ENCODE results near the gene PRAMEF8. TPM values are rescaled to one million over a fixed set of nuclear protein-coding genes. Genes with fewer than 3 reads are reported as not detected.
"Not testable (repeated sequence)": the region's sequence is repeated elsewhere in the genome, so short reads cannot be mapped to it uniquely, and the experiment has no call there.

Gene PRAMEF8
- not detected for total RNA-seq
- polyA plus RNA-seq, result not detected

DNA sequence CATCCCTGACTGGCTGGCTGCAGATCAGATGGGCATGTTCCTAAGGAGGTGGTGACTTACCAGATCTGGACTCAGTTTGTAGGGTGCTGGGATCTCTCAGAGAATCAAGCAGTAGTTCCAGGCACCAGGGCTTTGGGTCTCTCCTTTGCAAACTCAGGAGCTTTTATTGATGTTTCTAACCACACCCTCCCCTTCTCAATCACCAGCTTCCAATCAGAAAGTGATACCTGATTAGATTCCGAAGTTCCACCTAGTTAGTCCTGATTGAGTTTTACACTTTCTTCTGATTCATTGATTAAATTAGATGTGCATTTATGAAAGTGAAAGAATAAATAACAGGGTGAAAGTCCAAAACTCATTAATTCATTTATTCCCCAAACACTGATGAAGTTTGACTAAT, at the start of gene PRAMEF8:
PRAMEF8 (minus strand) TSS at position 101 of the 400 bp plus-strand sequence. CDS start 1,046 bp downstream, outside the sequence.
- H3K27ac ChIP-seq (ENCODE audit: low read depth, low read length); H3K36me3 ChIP-seq (ENCODE audit: insufficient read depth, low read length); H3K4me1 Mint-ChIP-seq; H3K4me1 ChIP-seq (ENCODE audit: insufficient read depth, low read length); intact Hi-C loops (cut with micrococcal nuclease); CTCF ChIA-PET (ENCODE audit: partially characterized antibody); H3K9me3 Mint-ChIP-seq; H3K27ac Mint-ChIP-seq; POLR2A ChIA-PET (ENCODE audit: partially characterized antibody); H3K27me3 Mint-ChIP-seq; DNase-seq; H3K27me3 ChIP-seq (ENCODE audit: insufficient read depth, low read length); H3K36me3 Mint-ChIP-seq; H3K4me3 ChIP-seq (ENCODE audit: low read length in 2 of 2); H3K9me3 ChIP-seq (ENCODE audit: control insufficient read depth in 1 of 2, low read length in 2 of 2); H3K4me3 Mint-ChIP-seq: not testable (repeated sequence)

GRCh38 chr1:13315281-13315680, 30.3 kb upstream of the PRAMEF8 start, which contains the start of gene PRAMEF15:
Gene PRAMEF15, plus strand, starts transcription at chr1:13315581. Its CDS starts 2,827 bp downstream, at chr1:13318408.
- H3K4me1 Mint-ChIP-seq; H3K9me3 Mint-ChIP-seq; H3K27me3 Mint-ChIP-seq; H3K4me3 ChIP-seq (ENCODE audit: low read length in 2 of 2); H3K36me3 ChIP-seq (ENCODE audit: insufficient read depth, low read length); DNase-seq; H3K4me1 ChIP-seq (ENCODE audit: insufficient read depth, low read length); POLR2A ChIA-PET (ENCODE audit: partially characterized antibody); H3K27ac ChIP-seq (ENCODE audit: low read depth, low read length); CTCF ChIA-PET (ENCODE audit: partially characterized antibody); H3K27me3 ChIP-seq (ENCODE audit: insufficient read depth, low read length); H3K27ac Mint-ChIP-seq; intact Hi-C loops (cut with micrococcal nuclease); H3K9me3 ChIP-seq (ENCODE audit: control insufficient read depth in 1 of 2, low read length in 2 of 2); H3K36me3 Mint-ChIP-seq; H3K4me3 Mint-ChIP-seq: not testable (repeated sequence)

DNA sequence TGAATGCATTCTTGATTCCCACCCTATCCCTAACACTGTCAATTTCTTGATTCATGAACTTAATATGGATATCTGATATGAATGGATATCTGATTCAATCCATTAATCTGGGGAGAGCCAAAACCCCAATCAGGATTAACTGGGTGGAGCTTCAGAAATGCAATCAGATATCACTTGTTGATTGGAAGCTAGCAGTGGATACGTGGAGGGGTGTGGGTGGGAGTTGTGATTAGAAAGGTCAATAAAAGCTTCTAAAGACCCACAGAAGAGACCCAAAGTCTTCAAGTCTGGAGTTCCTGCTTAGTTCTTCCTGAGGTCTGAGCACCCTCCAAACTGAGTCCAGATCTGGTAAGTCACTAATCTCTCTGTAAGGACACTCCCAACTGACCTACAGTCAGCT, 18.3 kb upstream of the PRAMEF8 start, which contains the start of gene PRAMEF33:
PRAMEF33 (plus strand) TSS at position 301 of the 400 bp plus-strand sequence. CDS start 2,416 bp downstream, outside the sequence.
- H3K27ac ChIP-seq (ENCODE audit: low read depth, low read length); H3K9me3 Mint-ChIP-seq; H3K27me3 ChIP-seq (ENCODE audit: insufficient read depth, low read length); H3K4me3 Mint-ChIP-seq; POLR2A ChIA-PET (ENCODE audit: partially characterized antibody); H3K4me3 ChIP-seq (ENCODE audit: low read length in 2 of 2); H3K36me3 ChIP-seq (ENCODE audit: insufficient read depth, low read length); H3K27ac Mint-ChIP-seq; intact Hi-C loops (cut with micrococcal nuclease); DNase-seq; H3K27me3 Mint-ChIP-seq; H3K36me3 Mint-ChIP-seq; CTCF ChIA-PET (ENCODE audit: partially characterized antibody); H3K9me3 ChIP-seq (ENCODE audit: control insufficient read depth in 1 of 2, low read length in 2 of 2); H3K4me1 Mint-ChIP-seq; H3K4me1 ChIP-seq (ENCODE audit: insufficient read depth, low read length): not testable (repeated sequence)

GRCh38 chr1:13302197-13302596, 17.3 kb upstream of the PRAMEF8 start:
- POLR2A ChIA-PET (ENCODE audit: partially characterized antibody); H3K27ac ChIP-seq (ENCODE audit: low read depth, low read length); H3K27ac Mint-ChIP-seq; H3K4me1 Mint-ChIP-seq; H3K36me3 Mint-ChIP-seq; intact Hi-C loops (cut with micrococcal nuclease); H3K4me1 ChIP-seq (ENCODE audit: insufficient read depth, low read length); H3K4me3 Mint-ChIP-seq; CTCF ChIA-PET (ENCODE audit: partially characterized antibody); DNase-seq; H3K27me3 Mint-ChIP-seq; H3K27me3 ChIP-seq (ENCODE audit: insufficient read depth, low read length); H3K9me3 Mint-ChIP-seq; H3K4me3 ChIP-seq (ENCODE audit: low read length in 2 of 2); H3K36me3 ChIP-seq (ENCODE audit: insufficient read depth, low read length); H3K9me3 ChIP-seq (ENCODE audit: control insufficient read depth in 1 of 2, low read length in 2 of 2): not testable (repeated sequence)

GRCh38 chr1:13298699-13299098, 13.8 kb upstream of the PRAMEF8 start:
- H3K27me3 Mint-ChIP-seq; H3K4me1 ChIP-seq (ENCODE audit: insufficient read depth, low read length); H3K9me3 Mint-ChIP-seq; H3K36me3 Mint-ChIP-seq; H3K27ac Mint-ChIP-seq; CTCF ChIA-PET (ENCODE audit: partially characterized antibody); POLR2A ChIA-PET (ENCODE audit: partially characterized antibody); H3K4me1 Mint-ChIP-seq; H3K27ac ChIP-seq (ENCODE audit: low read depth, low read length); H3K36me3 ChIP-seq (ENCODE audit: insufficient read depth, low read length); H3K27me3 ChIP-seq (ENCODE audit: insufficient read depth, low read length); H3K4me3 Mint-ChIP-seq; H3K4me3 ChIP-seq (ENCODE audit: low read length in 2 of 2); DNase-seq; H3K9me3 ChIP-seq (ENCODE audit: control insufficient read depth in 1 of 2, low read length in 2 of 2); intact Hi-C loops (cut with micrococcal nuclease): not testable (repeated sequence)

- H3K9me3 Mint-ChIP-seq; POLR2A ChIA-PET (ENCODE audit: partially characterized antibody); H3K27ac Mint-ChIP-seq; intact Hi-C loops (cut with micrococcal nuclease); H3K27me3 Mint-ChIP-seq; H3K4me3 Mint-ChIP-seq; H3K27ac ChIP-seq (ENCODE audit: low read depth, low read length); H3K36me3 ChIP-seq (ENCODE audit: insufficient read depth, low read length); H3K4me3 ChIP-seq (ENCODE audit: low read length in 2 of 2); H3K4me1 ChIP-seq (ENCODE audit: insufficient read depth, low read length); DNase-seq; H3K9me3 ChIP-seq (ENCODE audit: control insufficient read depth in 1 of 2, low read length in 2 of 2); CTCF ChIA-PET (ENCODE audit: partially characterized antibody); H3K36me3 Mint-ChIP-seq; H3K27me3 ChIP-seq (ENCODE audit: insufficient read depth, low read length); H3K4me1 Mint-ChIP-seq: not testable (repeated sequence)
These were observed 12.4 kb upstream of the PRAMEF8 start for GRCh38 chr1:13297216-13297931.

GRCh38 chr1:13289030-13289429, 4.1 kb upstream of the PRAMEF8 start:
- H3K27ac ChIP-seq (ENCODE audit: low read depth, low read length); POLR2A ChIA-PET (ENCODE audit: partially characterized antibody); H3K36me3 Mint-ChIP-seq; H3K9me3 Mint-ChIP-seq; DNase-seq; H3K27me3 ChIP-seq (ENCODE audit: insufficient read depth, low read length); H3K27me3 Mint-ChIP-seq; CTCF ChIA-PET (ENCODE audit: partially characterized antibody); intact Hi-C loops (cut with micrococcal nuclease); H3K4me3 ChIP-seq (ENCODE audit: low read length in 2 of 2); H3K9me3 ChIP-seq (ENCODE audit: control insufficient read depth in 1 of 2, low read length in 2 of 2); H3K4me1 Mint-ChIP-seq; H3K27ac Mint-ChIP-seq; H3K4me1 ChIP-seq (ENCODE audit: insufficient read depth, low read length); H3K4me3 Mint-ChIP-seq; H3K36me3 ChIP-seq (ENCODE audit: insufficient read depth, low read length): not testable (repeated sequence)

DNA sequence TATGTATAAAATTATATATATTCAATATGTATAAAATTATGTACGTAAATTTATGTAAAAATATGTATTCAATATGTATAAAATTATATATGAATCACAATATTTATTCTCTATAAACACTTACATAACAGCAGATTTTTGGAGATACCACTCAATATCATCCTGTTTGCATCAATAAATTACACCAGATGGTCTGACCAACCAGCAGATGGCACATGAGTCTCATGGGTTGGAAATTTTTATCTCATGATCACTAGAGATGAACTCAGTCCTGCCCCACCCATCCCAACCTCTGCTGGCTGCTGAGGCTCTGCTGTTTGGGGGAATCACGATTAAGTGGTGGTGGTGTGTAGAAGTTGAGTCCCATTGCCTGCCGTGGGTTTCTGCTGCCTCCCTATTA, 5.3 kb downstream of the PRAMEF8 start:
- H3K27me3 ChIP-seq (ENCODE audit: insufficient read depth, low read length); H3K4me3 ChIP-seq (ENCODE audit: low read length in 2 of 2); H3K36me3 Mint-ChIP-seq; H3K27ac ChIP-seq (ENCODE audit: low read depth, low read length); H3K9me3 ChIP-seq (ENCODE audit: control insufficient read depth in 1 of 2, low read length in 2 of 2); H3K4me1 Mint-ChIP-seq; H3K9me3 Mint-ChIP-seq; POLR2A ChIA-PET (ENCODE audit: partially characterized antibody); H3K27ac Mint-ChIP-seq; H3K27me3 Mint-ChIP-seq; CTCF ChIA-PET (ENCODE audit: partially characterized antibody); H3K36me3 ChIP-seq (ENCODE audit: insufficient read depth, low read length); DNase-seq; H3K4me1 ChIP-seq (ENCODE audit: insufficient read depth, low read length); H3K4me3 Mint-ChIP-seq; intact Hi-C loops (cut with micrococcal nuclease): not testable (repeated sequence)

Data from CD4-positive, alpha-beta memory T cell (primary cell).